Mesodermal cell (in vitro differentiated cells): ENCODE data around the gene RGCC.

ENCODE experiments used
- H3K27ac ChIP-seq: 2 replicates; pipeline ENCODE4 v1.7.0; 2013; ENCODE audit warnings: mild to moderate bottlenecking, low read depth, low read length, moderate library complexity; ENCODE audit not compliant: severe bottlenecking
- H3K36me3 ChIP-seq: 2 replicates; pipeline ENCODE4 v1.7.1; 2013; ENCODE audit warnings: mild to moderate bottlenecking, low read length, moderate library complexity; ENCODE audit not compliant: control insufficient read depth, insufficient read depth
- H3K4me1 ChIP-seq: one replicate; pipeline ENCODE4 v1.7.1; 2013; ENCODE audit warnings: mild to moderate bottlenecking, low read length; ENCODE audit not compliant: insufficient read depth, control insufficient read depth, poor library complexity, severe bottlenecking
- H3K4me3 ChIP-seq: 2 replicates; pipeline ENCODE4 v1.7.0; 2013; ENCODE audit warnings: low read length, control low read depth, mild to moderate bottlenecking; ENCODE audit not compliant: insufficient read depth, poor library complexity, severe bottlenecking; ENCODE audit errors: extremely low read depth
- H3K9me3 ChIP-seq: 2 replicates; pipeline ENCODE4 v1.7.1; 2013; ENCODE audit warnings: mild to moderate bottlenecking, low read length, moderate library complexity; ENCODE audit not compliant: control insufficient read depth
- WGBS, 2 experiments: methylation state at CpG; one replicate each; pipeline ENCODE4 v1.1.5; 2013; ENCODE audit warnings: missing lambda C conversion rate in 2 of 2; ENCODE audit not compliant: insufficient coverage in 2 of 2; 5-methylcytosine and 5-hydroxymethylcytosine counted together

RGCC gene

DNA sequence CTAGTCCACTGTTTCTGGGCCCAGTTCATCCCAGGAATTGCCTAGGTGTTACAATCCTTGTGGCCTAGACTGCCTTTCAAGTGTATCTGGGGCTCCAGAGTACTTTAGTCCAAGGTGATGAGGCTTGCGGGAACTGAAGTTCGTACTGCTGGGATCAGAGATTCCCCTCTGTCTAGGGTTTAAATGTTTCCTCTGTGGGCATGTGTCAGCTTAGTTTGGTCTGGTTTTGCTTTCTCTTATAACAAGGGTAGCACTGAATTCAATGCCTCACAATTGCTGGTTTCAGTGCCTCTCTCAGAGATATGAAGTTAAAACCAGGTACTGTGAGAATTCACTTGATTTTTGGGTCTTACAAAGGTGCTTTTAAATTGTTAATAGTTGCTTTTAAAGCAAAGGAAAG is 30.8 kb downstream of the RGCC start:
- no peak overlapping the region for H3K4me3 ChIP-seq
- no peaks in the 10 kb centered on the region for H3K9me3 ChIP-seq
- H3K27ac ChIP-seq, result no peak overlapping the region
- no peaks in the 10 kb centered on the region for H3K36me3 ChIP-seq
- peaks cover 10% of the 10 kb centered on the region for H3K4me1 ChIP-seq
- WGBS, 2 experiments, result 88 to 100% methylated on average over 2 of the region's 2 CpGs

- Histone ChIP-seq H3K9me3 (no peaks in the 10 kb centered on the region), H3K4me1 (peaks cover 20% of the 10 kb centered on the region), H3K4me3 (no peak overlapping the region), H3K36me3 (no peaks in the 10 kb centered on the region), H3K27ac (no peak overlapping the region)
- WGBS, 2 experiments, result 100% methylated on average over 1 of the region's 3 CpGs; no CpG with 5 or more reads in 1 of the 2 experiments
Measured at GRCh38 chr13:41490371-41491015, 33.1 kb downstream of the RGCC start.

GRCh38 chr13:41491436-41491835 is 34.1 kb downstream of the RGCC start:
- Histone ChIP-seq H3K9me3 (no peaks in the 10 kb centered on the region), H3K4me3 (no peak overlapping the region), H3K27ac (no peak overlapping the region), H3K36me3 (no peaks in the 10 kb centered on the region), H3K4me1 (peaks cover 22% of the 10 kb centered on the region)

- WGBS, 2 experiments, result 90 to 100% methylated on average over 3 of the region's 4 CpGs
- H3K27ac ChIP-seq, result no peak overlapping the region
- no peaks in the 10 kb centered on the region for H3K9me3 ChIP-seq
- peaks cover 28% of the 10 kb centered on the region for H3K4me1 ChIP-seq
- H3K36me3 ChIP-seq, result no peaks in the 10 kb centered on the region
- H3K4me3 ChIP-seq, result no peak overlapping the region
Measured at GRCh38 chr13:41492432-41493260, 35.3 kb downstream of the RGCC start.

GRCh38 chr13:41494202-41494601 is 36.9 kb downstream of the RGCC start:
- WGBS, 2 experiments, result 86 to 93% methylated on average over 5 to 6 of the region's 6 CpGs
- H3K9me3 ChIP-seq, result no peaks in the 10 kb centered on the region
- H3K4me3 ChIP-seq, result no peak overlapping the region
- H3K36me3 ChIP-seq, result no peaks in the 10 kb centered on the region
- H3K4me1 ChIP-seq, result peaks cover 28% of the 10 kb centered on the region
- no peak overlapping the region for H3K27ac ChIP-seq

DNA sequence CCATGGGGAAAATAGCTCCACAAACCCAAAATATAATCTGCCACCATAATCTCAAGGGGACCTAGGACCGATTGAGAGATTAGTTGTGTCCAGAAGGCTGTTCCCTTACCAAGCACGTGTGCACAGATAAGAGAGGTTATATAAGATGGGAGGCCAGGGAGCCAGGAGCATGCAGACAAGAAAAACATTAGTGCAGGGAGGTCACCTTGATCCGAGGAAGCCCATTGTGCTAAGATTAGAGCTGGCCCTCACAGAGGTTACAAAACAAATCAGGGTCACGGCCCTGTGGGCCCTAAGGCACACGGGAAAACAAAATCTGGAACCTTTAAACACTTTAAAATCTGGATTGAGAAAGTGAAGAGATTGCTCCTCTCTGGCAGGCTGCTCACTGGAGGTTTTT is 37.7 kb downstream of the RGCC start:
- Histone ChIP-seq H3K4me1 (peaks cover 28% of the 10 kb centered on the region), H3K9me3 (no peaks in the 10 kb centered on the region), H3K27ac (no peak overlapping the region), H3K36me3 (no peaks in the 10 kb centered on the region), H3K4me3 (no peak overlapping the region)
- 67 to 73% methylated on average over 5 of the region's 5 CpGs for WGBS, 2 experiments

DNA sequence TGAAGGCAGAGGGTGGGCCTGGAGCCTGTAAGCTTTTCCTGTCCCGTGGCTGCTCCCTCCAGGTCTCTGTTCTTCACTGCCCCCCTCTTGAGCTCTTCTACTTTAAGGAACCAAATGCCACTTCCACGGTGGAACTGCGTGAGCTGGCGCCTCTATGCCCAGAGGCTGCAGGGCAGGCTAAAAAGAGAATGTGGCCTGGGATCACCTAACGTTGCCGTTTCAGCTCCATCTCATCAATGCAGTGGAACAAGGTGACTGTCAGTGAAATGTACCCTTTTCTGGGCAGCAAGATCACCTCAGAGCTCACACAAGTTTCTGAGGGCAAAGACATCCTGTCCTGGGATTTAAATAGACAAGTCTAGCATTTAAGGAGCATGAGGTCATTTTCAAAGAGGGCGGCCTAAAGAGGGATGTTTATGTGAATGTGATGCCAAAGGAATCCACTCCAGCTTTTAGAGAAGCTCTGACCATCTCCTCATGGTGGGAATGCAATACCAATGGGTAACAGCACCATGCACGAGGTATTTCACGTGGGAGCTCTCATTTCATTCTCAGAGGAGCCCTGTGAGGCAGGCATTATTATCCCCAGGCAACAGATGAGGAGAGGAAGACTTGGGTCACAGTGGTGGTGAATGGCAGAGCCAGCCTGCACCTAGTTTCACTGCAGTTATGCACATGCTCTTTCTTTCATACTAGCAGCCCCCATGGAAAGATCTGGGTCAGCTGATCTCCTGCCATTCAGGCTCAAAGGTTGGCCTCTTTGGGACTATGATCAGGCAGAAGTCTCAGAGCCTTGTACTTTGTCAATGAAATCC is 39.3 kb downstream of the RGCC start:
- no peaks in the 10 kb centered on the region for H3K9me3 ChIP-seq
- no peaks in the 10 kb centered on the region for H3K36me3 ChIP-seq
- WGBS, 2 experiments, result 76 to 82% methylated on average over 7 to 9 of the region's 9 CpGs
- H3K4me1 ChIP-seq, result peaks cover 28% of the 10 kb centered on the region
- H3K27ac ChIP-seq, result no peak overlapping the region
- H3K4me3 ChIP-seq, result no peak overlapping the region

DNA sequence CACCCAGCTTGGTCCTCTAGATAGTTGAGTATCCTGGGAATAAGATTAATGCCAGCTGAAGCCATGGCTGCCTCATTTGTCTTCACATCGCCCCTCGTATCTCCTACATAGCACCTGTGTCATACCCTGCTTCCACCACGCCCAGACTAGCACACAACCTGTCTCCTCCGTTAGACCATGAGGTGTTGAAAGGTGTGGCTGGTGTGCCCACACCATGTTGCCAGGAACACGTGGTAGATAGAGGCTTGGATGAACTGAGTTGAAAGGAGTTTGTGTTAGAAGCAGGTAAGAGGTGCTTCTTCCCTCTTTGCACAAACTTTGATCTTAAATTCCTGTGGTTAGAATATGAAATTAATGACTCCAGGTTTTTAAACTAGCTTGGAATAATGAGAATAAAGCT is 40.1 kb downstream of the RGCC start:
- Histone ChIP-seq H3K4me3 (no peak overlapping the region), H3K4me1 (peaks cover 25% of the 10 kb centered on the region), H3K9me3 (no peaks in the 10 kb centered on the region), H3K36me3 (no peaks in the 10 kb centered on the region), H3K27ac (no peak overlapping the region)
- 76 to 100% methylated on average over 2 to 3 of the region's 5 CpGs for WGBS, 2 experiments

DNA sequence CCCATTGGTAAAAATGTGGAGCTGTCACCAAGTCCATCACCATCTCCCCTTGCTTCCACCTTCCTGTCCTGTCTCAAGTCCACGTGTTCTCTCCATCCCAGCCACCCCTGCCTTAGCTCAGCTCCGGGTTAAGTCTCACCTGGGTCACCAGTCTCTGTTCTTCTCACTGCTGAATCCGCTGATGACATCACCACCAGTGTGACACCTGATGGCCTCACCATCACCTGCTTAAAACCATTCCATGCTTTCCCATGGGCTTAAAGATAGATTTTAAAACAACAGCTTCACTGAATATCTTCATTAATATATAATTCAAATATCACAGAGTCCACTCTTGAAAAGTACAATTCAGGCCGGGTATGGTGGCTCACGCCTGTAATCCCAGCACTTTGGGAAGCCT is 42.1 kb downstream of the RGCC start:
- H3K36me3 ChIP-seq, result no peaks in the 10 kb centered on the region
- H3K4me3 ChIP-seq, result no peak overlapping the region
- peaks cover 4% of the 10 kb centered on the region for H3K9me3 ChIP-seq
- H3K4me1 ChIP-seq, result peaks cover 17% of the 10 kb centered on the region
- WGBS, 2 experiments, result 80 to 92% methylated on average over 5 of the region's 5 CpGs
- no peak overlapping the region for H3K27ac ChIP-seq

- H3K36me3 ChIP-seq, result no peaks in the 10 kb centered on the region
Measured at GRCh38 chr13:41500511-41500910, 43.2 kb downstream of the RGCC start.

More at GRCh38 chr13:41500511-41500910, 43.2 kb downstream of the RGCC start:
- WGBS, 2 experiments, result 79 to 93% methylated on average over 3 to 5 of the region's 5 CpGs
- H3K27ac ChIP-seq, result no peak overlapping the region
- peaks cover 8% of the 10 kb centered on the region for H3K4me1 ChIP-seq
- peaks cover 9% of the 10 kb centered on the region for H3K9me3 ChIP-seq
- H3K4me3 ChIP-seq, result no peak overlapping the region
